Posterior cingulate gyrus (tissue), 11 donors: ENCODE measurements around the gene DNAI1.
A peak's percentile ranks its signal among the peaks of the same experiment; 100 is the strongest.

Experiments used
- DNase-seq, 10 donors: peaks; one replicate each; pipeline versions ENCODE4 v3.0.0 to v3.0.0-alpha.2; 2020 to 2021; ENCODE audit warnings: mixed read lengths in 3 of 10
- intact Hi-C: fragments of 100-400 bp; cut with DNase I; formaldehyde crosslinking; loops from one replicate; pipeline ENCODE4 v1.15.1; 2023

Gene DNAI1

GRCh38 chr9:34484678-34485077 is 26.1 kb downstream of the DNAI1 start:
- DNase-seq = no peak
- intact Hi-C loops = no loop called here

GRCh38 chr9:34485822-34486221 is 27.2 kb downstream of the DNAI1 start:
- DNase-seq = no peak
- intact Hi-C loops = no loop called here

- no peak for DNase-seq
- intact Hi-C loops = no loop called here
Measured at GRCh38 chr9:34486572-34486971, 28.0 kb downstream of the DNAI1 start.

- intact Hi-C loops = no loop called here
- peak in 1 of 10 donors; percentile 29 for DNase-seq
Measured at GRCh38 chr9:34490360-34490759, 31.8 kb downstream of the DNAI1 start.

GRCh38 chr9:34490760-34491159 is 32.2 kb downstream of the DNAI1 start:
- DNase-seq = peak in 1 of 10 donors; percentile 1
- intact Hi-C loops = no loop called here

GRCh38 chr9:34491596-34491995 is 33.0 kb downstream of the DNAI1 start:
- intact Hi-C loops = no loop called here

GRCh38 chr9:34492051-34492450 is 33.4 kb downstream of the DNAI1 start:
- no peak for DNase-seq
- intact Hi-C loops = no loop called here

More at GRCh38 chr9:34491596-34491995, 33.0 kb downstream of the DNAI1 start:
- DNase-seq = no peak

- intact Hi-C loops = no loop called here
- peak in 3 of 10 donors; percentile 28 to 81 (median 30) for DNase-seq
Measured at GRCh38 chr9:34493972-34494535, 35.4 kb downstream of the DNAI1 start.

- intact Hi-C loops = no loop called here
- DNase-seq = peak in 1 of 10 donors; percentile 66
Measured at GRCh38 chr9:34496149-34496712, 37.6 kb downstream of the DNAI1 start.

- DNase-seq = peak in 1 of 10 donors; percentile 57
- intact Hi-C loops = no loop called here
Measured at GRCh38 chr9:34498553-34498952, 39.9 kb downstream of the DNAI1 start.

GRCh38 chr9:34499076-34499475 is 40.5 kb downstream of the DNAI1 start:
- DNase-seq = peak in 1 of 10 donors; percentile 12
- intact Hi-C loops = no loop called here

- intact Hi-C loops = loop anchor here (1.0 to 5.0 kb wide), 6 partner anchors 43 to 168 kb away; partner anchors contain the start of genes DNAI1 and FAM219A
- DNase-seq = peak in 9 of 10 donors; percentile 54 to 95 (median 80)
Measured at GRCh38 chr9:34500623-34501267, 42.1 kb downstream of the DNAI1 start.

- intact Hi-C loops = loop anchor here (1.0 to 5.0 kb wide), 4 partner anchors 44 to 97 kb away; partner anchors contain the start of genes DNAI1 and FAM219A
- no peak for DNase-seq
Measured at GRCh38 chr9:34501372-34501771, 42.8 kb downstream of the DNAI1 start.

- intact Hi-C loops = loop anchor here (1.0 to 5.0 kb wide), 5 partner anchors 21 to 98 kb away; partner anchors contain the start of genes DNAI1 and FAM219A
- peak; percentile 91 to 99 (median 96) for DNase-seq
Measured at GRCh38 chr9:34501889-34502425, 43.4 kb downstream of the DNAI1 start.

GRCh38 chr9:34502471-34502870 is 43.9 kb downstream of the DNAI1 start:
- peak in 2 of 10 donors; percentile 27 to 65 for DNase-seq

GRCh38 chr9:34502891-34503290 is 44.3 kb downstream of the DNAI1 start:
- intact Hi-C loops = loop anchor here (1.0 to 5.0 kb wide), 2 partner anchors 20 to 46 kb away; partner anchors contain the start of genes DNAI1 and FAM219A
- peak in 4 of 10 donors; percentile 20 to 78 (median 52) for DNase-seq

More at GRCh38 chr9:34502471-34502870, 43.9 kb downstream of the DNAI1 start:
- intact Hi-C loops = loop anchor here (1.0 to 5.0 kb wide), 2 partner anchors 21 to 45 kb away; partner anchors contain the start of genes DNAI1 and FAM219A

GRCh38 chr9:34503406-34503805 is 44.8 kb downstream of the DNAI1 start:
- no peak for DNase-seq
- intact Hi-C loops = loop anchor here (5.0 kb wide), 1 partner anchor 46 kb away; the partner anchor contains the start of genes DNAI1 and FAM219A

GRCh38 chr9:34505370-34506120 is 46.9 kb downstream of the DNAI1 start:
- DNase-seq = no peak
- intact Hi-C loops = no loop called here

GRCh38 chr9:34506623-34507022 is 48.0 kb downstream of the DNAI1 start:
- intact Hi-C loops = no loop called here
- no peak for DNase-seq

GRCh38 chr9:34507556-34507955 is 49.0 kb downstream of the DNAI1 start:
- peak in 1 of 10 donors; percentile 70 for DNase-seq
- intact Hi-C loops = no loop called here
